DMS53 treated with DMSO at 0.1 percent for 48 hours (cell line): ENCODE data around the gene NUP35.
A peak's percentile ranks its signal among the peaks of the same experiment; 100 is the strongest.
"Not testable (repeated sequence)": the region's sequence is repeated elsewhere in the genome, so short reads cannot be mapped to it uniquely, and the experiment has no call there.

ENCODE experiments used
- DNase-seq: peaks from one replicate; lab custom pipeline; 2025; ENCODE audit not compliant: unreplicated experiment; lab: John Stamatoyannopoulos, UW

Gene NUP35

DNA sequence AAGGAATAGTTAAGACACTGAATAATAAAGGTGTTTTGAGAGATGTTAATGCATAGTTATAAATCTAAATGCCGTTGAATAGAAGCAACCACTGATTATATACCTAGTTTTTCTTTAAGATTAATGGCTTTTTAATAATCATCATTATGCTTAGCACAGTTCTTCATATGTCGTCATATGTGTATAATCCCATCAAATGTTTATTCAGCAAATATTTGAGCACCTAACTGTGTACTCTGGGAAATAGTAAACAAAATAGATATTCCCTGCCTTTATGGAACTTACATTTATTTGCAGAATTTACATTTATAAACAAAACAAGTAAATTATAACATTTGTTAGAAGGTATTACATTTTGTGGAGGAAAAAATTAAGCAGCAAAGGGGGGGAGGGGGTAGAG, 9.8 kb downstream of the NUP35 start:
- peak; percentile 45 for DNase-seq

DNA sequence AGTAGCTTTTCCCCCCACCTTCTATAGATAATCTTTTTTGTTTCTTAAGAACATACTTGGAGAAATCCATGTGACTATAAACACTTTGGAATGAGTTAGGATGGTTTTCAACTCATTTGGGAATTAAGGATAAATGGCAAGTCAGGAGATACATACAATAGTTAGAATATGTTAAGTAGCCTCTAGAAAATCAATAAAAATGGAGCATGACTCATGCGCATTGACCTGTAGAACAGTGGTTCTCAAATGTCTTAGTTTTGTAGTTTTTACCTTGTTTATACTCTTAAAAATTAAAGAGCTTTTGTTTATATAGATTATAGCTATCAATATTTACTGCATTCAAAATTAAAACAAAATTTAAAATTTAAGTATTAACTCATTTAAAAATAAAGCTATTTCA, 24.7 kb downstream of the NUP35 start:
- no peak for DNase-seq

DNA sequence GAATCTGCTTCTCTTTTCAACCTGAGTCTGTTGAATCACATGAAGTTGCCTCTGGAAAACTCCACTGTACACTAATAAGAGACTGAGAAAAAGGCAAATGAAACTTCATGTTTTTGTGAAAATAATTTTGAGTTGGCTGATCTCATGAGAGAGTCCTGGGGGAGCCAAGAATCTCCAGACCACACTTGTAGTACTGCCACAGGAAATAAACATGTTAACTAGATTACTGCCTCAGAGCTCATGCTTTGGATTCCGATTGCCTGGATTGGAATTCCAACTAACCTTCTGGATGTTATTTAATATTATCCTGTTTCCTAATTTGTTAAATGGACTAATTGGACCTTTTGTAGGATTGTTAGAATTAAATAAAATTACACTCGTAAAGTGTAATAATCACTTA, 25.2 kb downstream of the NUP35 start:
- no peak for DNase-seq

DNA sequence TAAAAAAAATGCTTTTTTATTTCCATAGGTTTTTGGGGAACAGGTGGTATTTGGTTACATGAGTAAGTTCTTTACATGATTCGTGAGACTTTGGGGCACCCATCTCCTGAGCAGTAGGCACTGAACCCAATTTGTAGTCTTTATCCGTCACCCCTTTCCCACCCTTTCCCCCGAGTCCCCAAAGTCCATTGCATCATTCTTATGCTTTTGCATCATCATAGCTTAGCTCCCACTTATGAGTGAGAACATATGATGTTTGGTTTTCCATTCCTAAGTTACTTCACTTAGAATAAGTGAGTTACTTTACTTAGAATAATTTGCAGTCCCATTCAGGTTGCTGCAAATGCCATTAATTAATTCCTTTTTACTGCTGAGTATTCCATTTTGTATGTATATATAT, 28.0 kb downstream of the NUP35 start:
- DNase-seq = not testable (repeated sequence)

DNA sequence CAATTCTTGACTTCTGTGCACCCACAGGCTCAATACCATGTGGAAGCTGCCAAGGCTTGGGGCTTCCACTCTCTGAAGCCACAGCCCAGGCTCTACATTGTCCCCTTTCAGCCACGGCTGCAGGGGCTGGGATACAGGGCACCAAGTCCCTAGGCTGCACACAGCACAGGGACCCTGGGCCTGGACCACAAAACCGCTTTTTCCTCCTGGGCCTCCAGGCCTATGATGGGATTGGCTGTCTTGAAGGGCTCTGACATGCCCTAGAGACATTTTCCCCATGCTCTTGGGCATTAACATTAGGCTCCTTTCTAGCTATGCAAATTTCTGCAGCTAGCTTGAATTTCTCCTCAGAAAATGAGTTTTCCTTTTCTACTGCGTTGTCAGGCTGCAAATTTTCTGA, 29.7 kb downstream of the NUP35 start:
- DNase-seq = no peak

DNA sequence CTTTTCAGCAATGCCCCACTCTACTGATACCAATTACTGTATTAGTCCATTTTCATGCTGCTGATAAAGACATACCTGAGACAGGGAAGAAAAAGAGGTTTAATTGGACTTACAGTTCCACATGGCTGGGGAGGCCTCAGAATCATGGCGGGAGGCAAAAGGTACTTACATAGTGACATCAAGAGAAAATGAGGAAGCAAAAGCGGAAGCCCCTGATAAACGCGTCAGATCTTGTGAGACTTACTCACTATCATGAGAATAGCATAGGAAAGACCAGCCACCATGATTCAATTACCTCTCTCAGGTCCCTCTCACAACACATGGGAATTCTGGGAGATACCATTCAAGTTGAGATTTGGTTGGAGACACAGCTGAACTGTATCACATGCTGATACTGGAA, 30.5 kb downstream of the NUP35 start:
- not testable (repeated sequence) for DNase-seq

DNA sequence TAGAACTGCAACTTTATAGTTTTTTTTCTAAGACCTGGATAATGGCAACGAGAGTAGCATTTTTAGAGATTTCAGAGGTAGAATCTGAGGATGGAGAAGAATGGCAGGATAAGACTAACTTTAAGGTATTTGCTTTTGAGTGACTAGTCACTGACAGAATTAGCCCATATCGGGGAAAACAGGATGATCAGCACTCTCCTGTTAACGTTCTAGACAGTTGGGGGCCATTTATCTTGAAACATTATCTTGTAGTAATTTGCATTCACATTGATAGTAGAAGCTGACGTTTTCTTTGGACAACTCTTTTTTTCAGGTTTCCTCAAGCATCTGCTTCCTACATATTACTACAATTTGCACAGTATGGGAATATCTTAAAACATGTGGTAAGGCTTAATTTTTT, 32.9 kb downstream of the NUP35 start:
- no peak for DNase-seq

DNA sequence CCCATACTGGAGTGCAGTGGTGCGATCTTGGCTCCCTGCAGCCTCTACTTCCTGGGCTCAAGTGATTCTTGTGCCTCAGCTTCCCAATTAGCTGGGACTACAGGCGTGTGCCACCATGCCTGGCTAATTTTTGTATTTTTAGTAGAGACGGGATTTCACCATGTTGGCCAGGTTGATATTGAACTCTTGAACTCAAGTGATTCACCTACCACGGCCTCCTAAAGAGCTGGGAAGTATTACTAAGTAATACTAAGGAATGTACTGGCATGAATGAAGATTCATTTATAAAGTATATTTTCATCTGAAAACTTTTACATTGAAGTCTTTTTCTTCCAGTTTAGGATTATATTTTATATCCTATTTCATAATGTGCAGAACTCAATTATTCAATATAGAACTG, 38.1 kb downstream of the NUP35 start:
- no peak for DNase-seq

DNA sequence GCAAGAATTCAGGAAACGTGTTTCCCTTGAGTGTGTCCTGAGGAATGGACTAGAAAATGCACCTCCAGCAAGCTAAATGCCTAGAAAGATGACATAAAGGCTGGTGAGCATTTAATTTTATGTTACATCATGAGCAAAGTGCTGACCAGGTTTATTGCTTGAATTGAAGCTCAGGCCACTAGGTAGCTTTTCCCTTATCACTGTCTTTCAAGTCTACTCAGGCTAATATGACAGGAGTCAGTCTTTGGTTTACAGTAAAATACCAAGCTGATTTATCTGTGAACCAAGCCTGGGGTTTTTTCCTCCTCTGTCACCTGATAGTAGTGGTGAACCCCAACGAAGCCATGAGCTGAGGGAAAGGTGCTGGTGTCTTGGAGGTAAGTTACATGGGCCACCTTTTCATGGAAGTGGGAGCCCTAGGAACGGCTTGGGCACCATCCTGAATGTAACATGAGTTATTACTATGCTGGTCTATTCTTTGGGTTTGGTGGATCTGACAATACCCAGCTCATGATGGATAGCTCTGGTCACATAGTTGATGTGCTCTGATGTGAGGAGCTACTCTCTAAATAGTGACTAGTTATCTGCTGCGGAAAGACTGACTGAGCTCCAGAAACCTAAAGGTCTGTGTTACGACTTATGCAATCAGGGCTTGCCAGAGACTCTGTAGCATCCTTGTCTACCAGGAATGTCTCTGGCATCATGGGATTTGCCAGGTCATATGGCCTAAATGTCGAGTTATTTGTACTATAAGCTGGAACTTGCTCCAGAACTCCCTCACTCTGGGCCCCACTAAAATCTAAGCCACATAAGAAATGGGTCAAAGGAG, 39.8 kb downstream of the NUP35 start:
- no peak for DNase-seq

DNA sequence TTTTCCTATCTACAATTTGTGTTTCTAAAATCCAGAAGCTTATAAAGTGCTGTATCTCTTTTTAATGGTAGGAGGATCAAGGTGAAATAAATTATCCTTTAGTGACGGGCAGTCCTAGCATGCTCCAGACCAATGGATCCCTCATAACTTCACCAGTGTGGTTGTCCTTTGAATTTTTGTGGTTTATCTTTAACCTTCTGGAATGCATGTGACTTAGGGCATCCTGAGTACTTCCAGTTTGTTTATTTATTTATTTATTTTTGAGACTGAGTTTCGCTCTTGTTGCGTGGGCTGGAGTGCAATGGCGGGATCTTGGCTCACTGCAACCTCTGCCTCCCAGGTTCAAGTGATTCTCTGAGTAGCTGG, 40.4 kb downstream of the NUP35 start:
- DNase-seq = no peak

DNA sequence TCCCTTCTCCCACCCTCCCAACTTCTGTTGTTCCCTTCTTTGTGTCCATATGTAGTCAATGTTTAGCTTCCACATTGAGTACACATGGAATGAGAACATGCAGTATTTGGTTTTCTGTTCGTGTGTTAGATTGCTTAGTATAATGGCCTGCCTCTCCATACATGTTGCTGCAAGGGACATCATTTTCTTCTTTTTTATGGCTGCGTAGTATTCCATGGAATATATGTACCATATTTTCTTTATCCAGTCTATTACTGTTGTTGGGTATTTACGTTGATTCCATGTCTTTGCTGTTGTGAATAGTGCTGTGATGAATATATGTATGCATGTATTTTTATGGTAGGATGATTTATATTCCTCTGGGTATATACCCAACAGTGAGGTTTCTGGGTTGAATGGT, 42.0 kb downstream of the NUP35 start:
- no peak for DNase-seq

DNA sequence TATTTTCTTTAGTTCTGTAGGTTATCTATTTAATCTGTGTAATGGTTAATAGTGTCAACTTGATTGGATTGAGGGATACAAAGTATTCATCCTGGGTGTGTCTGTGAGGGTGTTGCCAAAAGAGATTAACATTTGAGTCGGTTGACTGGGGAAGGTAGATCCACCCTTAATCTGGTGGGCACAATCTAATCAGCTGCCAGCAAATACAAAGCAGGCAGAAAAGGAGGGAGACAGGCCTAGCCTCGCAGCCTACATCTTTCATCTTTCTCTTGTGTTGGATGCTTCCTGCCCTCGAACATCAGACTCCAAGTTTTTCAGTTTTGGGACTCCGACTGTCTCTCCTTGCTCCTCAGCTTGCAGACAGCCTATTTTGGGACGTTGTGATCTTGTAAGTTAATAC, 42.7 kb downstream of the NUP35 start:
- DNase-seq = not testable (repeated sequence)

DNA sequence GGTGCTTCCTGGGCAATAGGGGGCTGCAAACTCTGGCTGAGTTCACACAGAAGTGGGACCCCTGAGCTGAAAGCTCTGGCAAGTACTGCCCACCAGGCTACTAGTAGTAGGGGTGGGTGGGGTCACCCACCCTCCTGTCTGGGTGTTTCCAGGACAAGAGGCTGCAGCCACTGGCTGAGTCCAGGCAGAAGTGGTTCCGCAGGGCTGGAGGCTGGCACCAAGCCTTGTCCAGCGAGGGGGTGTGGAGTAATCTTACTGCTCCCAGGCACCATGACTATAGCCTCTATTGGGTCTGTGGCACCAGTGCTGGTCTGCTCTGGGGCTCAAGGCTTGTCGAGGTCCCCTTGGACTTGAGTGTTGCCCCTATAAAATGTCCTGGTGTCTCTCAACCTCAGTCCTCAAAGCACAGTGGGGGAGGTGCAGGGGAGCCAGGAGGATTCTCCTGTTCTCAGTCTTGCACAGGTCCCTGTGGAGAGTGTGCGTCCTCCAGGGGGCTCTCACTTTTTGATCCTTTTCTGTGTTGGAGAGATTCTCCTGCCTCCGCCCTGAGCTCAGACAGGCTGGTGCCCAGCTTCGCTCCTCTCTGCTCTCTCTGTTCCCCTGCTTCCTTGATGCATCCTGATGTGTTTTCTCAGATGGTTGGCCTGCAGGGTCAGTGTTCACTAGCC, 48.1 kb downstream of the NUP35 start:
- DNase-seq = no peak

DNA sequence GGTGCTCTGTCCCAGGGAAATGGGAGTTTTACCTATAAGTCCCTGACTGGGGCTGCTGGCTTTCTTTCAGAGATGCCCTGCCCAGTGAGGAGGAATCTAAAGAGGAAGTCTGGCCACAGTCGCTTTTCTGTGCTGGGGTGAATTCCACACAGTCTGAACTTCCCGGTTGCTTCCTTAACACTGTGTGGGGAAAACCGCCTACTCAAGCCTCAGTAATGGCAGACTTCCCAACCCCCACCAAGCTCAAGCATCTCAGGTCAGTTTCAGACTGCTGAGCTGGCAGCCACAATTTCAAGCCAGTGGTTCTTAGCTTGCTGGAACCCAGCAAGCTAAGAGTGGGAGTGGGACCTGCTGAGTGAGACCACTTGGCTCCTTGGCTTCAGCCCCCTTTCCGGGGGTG, 54.9 kb downstream of the NUP35 start:
- no peak for DNase-seq

DNA sequence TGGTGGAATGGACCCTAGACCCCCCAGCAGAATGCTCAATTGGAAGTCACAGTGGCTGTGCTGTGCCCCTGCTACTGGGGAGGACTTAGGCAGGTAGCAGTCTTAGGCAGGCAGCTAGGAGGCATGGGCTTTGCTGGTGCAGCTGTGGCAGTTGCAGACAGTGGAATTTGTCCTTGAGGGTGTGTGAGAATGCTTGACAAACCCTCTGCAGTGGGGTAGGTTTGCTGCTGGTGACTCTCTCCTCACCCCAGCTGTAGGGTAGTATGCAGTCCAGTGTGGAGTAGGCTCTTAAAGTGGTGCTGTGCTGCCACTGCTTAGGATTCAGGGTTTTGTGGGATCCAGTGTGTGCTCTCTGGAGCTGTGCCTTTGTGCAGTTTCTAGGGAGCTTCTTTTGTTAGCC, 61.3 kb downstream of the NUP35 start:
- DNase-seq = no peak

DNA sequence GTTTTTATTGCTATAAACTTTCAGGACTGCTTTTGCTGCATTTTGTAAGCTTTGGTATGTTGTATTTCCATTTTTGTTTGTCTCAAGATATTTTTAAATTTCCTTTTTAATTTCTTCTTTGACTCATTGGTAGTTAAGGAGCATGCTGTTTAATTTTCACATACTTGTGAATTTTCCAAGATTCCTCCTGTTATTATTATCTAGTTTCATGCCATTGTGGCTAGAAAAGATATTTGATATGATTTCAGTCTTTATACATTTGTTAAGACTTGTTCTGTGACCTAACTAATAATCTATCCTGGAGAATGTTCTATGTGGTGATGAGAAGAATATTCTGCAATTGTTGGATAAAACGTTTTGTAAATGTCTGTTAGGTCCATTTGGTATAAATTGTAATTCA, 62.1 kb downstream of the NUP35 start:
- no peak for DNase-seq

DNA sequence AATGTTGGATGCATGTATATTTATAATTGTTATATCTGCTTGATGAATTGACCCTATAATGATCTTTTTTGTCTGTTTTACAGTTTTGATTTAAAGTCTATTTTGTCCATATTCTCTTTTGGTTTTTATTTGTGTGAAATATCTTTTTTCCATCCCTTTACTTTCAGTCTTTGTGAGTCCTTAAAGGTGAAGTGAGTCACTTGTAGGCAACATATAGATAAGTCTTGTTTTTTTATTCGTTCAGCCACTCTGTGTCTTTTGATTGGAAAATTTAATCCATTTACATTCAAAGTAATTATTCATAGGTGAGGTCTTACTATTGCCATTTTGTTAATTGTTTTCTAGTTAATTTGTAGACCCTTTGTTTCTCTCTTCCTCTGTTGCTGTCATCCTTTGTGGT, 62.5 kb downstream of the NUP35 start:
- DNase-seq = no peak

DNA sequence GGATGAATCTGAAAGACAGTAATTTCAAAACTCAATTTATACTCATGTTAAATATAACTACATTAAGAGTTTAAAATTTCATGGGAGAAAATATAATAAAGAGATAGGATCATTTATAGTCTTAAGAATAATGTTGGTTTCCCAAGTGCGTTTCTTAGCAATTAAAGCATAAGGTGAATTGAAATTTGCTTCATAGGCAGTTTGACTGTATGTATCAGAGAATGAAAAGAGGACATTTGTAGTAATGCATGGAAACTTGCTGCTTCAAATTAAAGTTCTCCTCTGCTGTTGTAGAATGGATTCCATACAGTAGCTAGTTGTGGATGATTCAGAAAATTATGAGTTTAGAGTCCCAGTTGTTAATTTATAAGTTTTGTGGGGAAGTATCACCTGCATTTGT, 68.1 kb downstream of the NUP35 start:
- DNase-seq = no peak

DNA sequence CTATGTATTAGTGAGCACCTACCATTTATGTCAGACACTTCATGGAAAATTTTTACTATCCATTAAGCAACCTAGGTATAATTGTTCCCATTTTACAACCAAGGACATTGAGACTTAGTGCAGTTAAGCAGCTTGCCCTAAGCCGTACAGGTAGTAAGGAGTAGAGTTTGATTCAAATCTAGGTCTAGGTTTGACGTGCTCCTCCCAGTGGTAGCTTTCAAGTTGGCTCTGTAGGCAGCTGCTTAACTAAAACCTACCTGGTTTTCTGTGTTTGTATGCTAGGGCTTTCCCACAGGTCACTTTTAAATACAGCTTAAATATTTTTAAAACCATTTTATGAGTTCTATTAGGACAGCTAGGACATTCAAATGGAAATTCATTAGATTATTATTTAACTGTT, 69.7 kb downstream of the NUP35 start:
- DNase-seq = no peak

DNA sequence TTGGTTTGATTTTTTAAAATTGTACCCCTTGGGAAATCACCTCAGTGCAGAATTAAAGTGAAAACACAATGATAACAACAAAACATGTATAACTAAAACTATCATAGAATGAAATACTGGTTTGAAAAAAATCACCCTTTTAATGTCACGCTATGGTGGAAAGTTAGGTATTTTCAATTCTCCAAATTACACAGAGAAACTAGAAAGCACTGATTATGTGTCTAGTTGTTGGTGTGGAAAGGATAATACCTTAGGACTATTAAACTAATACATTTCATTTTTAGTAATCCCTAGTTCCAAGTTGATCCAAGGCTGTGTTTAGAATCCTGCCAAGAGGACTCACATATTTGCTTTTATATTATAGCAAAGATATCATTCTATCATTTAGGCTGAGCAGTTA, 71.2 kb downstream of the NUP35 start:
- no peak for DNase-seq

DNA sequence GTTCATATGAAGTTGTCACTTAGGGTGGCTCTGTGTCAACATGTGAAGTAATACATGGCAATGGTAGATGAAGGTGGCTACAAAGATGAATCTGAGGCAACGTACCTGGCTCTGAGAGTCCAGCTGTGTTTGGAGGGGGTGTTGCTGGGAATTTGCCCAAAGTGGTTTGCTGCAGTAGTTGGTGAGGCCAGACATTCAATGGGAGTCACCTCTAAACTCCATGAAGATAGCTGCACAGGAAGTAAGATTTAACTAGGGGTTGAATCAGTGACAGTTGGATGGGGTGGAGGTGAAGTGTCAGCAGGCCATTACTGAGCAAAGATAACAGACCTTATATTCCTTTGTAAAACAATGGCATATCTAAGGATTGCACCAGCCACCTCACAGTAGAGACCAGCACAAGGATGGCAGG, 71.8 kb downstream of the NUP35 start:
- DNase-seq = no peak

DNA sequence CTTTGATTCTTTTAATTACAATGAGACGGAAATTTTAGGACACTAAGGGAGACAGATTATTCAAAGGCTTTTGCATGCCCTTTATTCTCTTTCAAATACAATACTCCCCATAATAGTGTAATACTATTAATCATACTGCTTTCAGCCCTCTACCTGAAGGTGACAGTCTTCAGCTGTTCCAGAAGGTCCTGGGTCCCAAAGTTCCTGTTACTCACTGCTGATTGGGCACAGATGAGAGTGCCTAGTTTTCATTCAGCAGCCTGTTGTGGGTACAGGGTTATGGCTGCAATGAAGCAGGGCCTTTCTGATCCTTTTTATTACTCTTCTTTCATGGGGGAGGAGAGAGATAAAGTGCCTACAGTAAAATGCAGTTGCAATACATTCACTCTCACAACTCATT, 80.2 kb downstream of the NUP35 start:
- DNase-seq = no peak

DNA sequence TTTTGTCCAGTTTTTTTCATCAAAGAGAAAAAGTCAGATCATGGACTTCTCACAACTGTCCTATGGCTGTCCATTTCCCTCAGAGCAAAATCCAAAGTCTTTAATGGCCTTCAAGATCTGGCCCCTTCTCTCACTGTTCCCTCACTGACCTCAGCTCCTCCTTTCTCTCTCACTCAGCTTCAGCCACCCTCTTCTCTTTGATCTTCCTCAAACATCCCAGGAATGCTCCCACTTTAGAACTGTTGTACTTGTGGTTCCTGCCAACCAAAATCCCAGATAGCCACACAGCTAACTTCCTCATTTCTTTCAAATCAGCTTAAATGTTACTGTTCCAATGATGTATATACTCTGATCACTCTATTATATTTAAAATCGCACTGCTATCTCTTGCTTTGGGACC, 82.9 kb downstream of the NUP35 start:
- DNase-seq = no peak
